ENCODE results near the gene YIPF7. TPM values are rescaled to one million over a fixed set of nuclear protein-coding genes. Genes with fewer than 3 reads are reported as not detected.

Gene YIPF7
- total RNA-seq, 1 donor from 2014 or later, result 4.8 TPM

DNA sequence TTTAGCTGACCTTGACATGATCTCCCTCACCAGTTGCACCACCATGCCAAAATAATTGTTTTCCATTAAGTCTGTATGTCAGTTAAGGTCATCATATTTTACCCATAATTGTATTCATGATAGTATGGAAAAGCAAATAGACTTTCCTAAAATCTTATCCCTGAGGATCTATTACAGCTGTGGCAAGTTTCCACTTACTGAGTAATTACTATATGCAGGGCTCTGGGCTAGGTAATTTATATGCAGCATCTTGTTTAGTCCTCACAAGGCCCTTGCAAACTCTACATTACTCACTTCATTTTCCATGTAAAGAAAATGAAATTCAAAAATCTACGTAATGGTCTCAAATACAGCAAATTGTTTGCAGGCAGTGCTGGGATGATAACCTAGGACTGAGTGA is 34.8 kb downstream of the YIPF7 start:
- no peak for DNase-seq

DNA sequence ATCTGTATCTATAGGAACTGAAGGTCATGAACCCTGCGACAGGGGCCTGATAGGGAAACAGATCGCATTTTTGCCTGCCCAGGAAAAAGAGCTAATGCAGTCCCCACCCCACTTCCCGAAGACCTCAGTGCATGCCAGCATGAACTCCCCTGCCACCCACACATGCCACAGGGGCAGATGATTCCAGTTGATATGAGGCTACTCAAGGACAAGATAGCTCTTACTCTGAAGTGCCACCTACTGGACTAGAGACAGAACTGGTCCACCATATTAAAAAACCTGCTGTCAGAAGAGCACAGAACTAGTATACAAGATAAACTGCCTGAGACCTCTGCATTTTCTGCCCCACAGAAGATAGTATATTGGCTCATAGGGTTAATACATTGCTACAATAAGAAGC is 68.0 kb downstream of the YIPF7 start:
- no peak for DNase-seq

GRCh38 chr4:44580231-44580630 is 71.2 kb downstream of the YIPF7 start:
- DNase-seq, result no peak

DNA sequence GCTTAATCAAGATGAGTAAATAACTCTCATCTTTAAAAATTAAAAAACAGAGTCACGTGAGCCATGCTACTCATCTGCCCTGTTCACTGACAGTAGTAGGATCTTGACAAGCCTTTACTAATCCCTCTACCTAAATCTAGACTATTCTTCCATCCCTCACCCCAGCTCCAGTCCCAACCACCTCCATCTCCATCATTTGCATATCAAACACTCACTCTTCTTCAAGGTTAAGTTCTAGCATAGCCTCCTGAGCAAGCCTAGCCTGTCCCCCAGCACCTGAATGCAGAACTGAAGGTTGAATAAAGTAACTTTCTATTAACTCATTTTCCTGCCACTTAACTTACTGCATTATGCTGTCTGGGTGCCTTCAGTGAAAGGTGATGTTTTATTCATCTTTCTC is 72.5 kb downstream of the YIPF7 start:
- no peak for DNase-seq

Other genes starting within 250 kb of the YIPF7 start
- gene KCTD8, start 202.8 kb downstream of the YIPF7 start, total RNA-seq, result 0.41 TPM
- gene GUF1, start 26.8 kb upstream of the YIPF7 start, total RNA-seq, result 39.2 TPM
- gene GNPDA2, start 74.9 kb upstream of the YIPF7 start, total RNA-seq, result 24.6 TPM